Vagina (tissue), 2 donors: Measurements from ENCODE around the gene ZNF136. TPM values are rescaled to one million over a fixed set of nuclear protein-coding genes. Genes with fewer than 3 reads are reported as not detected.

Experiments
- DNase-seq, 2 donors: peaks; one replicate each; pipeline ENCODE4 v3.0.0-alpha.2; 2017; ENCODE audit errors: extremely low spot score in 2 of 2
- H3K27ac ChIP-seq: fragments of 200-600 bp; sonication (generic); one replicate; pipeline ENCODE4 v1.5.1; 2019
- H3K27me3 ChIP-seq: fragments of 200-600 bp; sonication (generic); one replicate; pipeline ENCODE4 v1.5.1; 2019
- H3K36me3 ChIP-seq, 2 donors: fragments of 200-600 bp; sonication (generic); one replicate each; pipeline ENCODE4 v1.5.1; 2017 to 2019
- H3K4me1 ChIP-seq: fragments of 200-600 bp; sonication (generic); one replicate; pipeline ENCODE4 v1.5.1; 2019
- H3K4me3 ChIP-seq, 2 donors: fragments of 200-600 bp; sonication (generic); 1 replicate in 1 of 2; 2 replicates in 1 of 2; pipeline ENCODE4 v1.5.1; 2016 to 2019
- H3K9me3 ChIP-seq: fragments of 200-600 bp; sonication (generic); one replicate; pipeline ENCODE4 v1.5.1; 2019
- POLR2A ChIP-seq, 2 donors: fragments of 450-650 bp; IDR thresholded peaks; one replicate each; pipeline ENCODE4 v1.6.1; 2017; ENCODE audit warnings: antibody characterized with exemption in 2 of 2, mild to moderate bottlenecking in 2 of 2, moderate library complexity in 2 of 2
- POLR2AphosphoS5 ChIP-seq, 2 donors: sonication (generic); formaldehyde crosslinking; IDR thresholded peaks; one replicate each; pipeline ENCODE4 v1.9.0; 2017; ENCODE audit warnings: antibody characterized with exemption in 2 of 2, mild to moderate bottlenecking in 2 of 2, low read depth in 1 of 2; ENCODE audit not compliant: insufficient read depth in 1 of 2
- intact Hi-C: fragments of 100-400 bp; cut with DNase I; formaldehyde crosslinking; loops from one replicate; pipeline ENCODE4 v1.15.1; 2023
- total RNA-seq: library from RNA; depleted of rRNA; stranded (reverse); fragments of >200 nt; gene quantifications from one replicate; pipeline ENCODE4 v1.2.3, GENCODE V29; 2016
- TF ChIP-seq, protein P1 (sequence below), 3 experiments: fragments of 450-650 bp in 2 of 3; fragments of 200-600 bp in 1 of 3; sonication (generic) in 1 of 3; IDR thresholded peaks; one replicate each; pipeline ENCODE4 v1.5.1; 2017 to 2019; ENCODE audit warnings: antibody characterized with exemption in 3 of 3, mild to moderate bottlenecking in 2 of 3, moderate library complexity in 2 of 3

Gene ZNF136
- total RNA-seq, 1 donor from 2014 or later, result 8.1 TPM

DNA sequence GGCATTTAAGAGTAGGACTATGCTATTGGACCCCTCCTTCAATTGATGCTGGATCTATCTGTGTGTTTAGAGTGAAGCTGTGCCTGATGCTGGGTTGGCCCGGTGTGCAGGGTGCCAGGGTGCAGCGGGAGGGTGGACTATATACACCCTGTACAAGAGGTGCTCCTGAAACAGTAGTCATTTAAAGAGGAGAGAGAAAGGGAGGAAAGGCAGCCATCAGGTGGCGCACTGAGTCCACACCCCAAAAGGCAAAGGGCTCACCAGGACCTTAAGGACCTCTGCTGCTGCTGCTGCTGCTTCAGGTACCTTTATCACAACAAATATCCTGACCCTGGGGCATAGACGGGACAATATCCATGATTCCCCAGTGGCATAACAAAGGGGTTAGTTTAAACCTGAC lies 39.4 kb downstream of the ZNF136 start:
- no peaks in the 10 kb centered on the region for H3K27me3 ChIP-seq
- TF ChIP-seq POLR2AphosphoS5 (IDR thresholded peaks at IDR 0.05; ENCODE audit: insufficient read depth in 1 of 2, low read depth in 1 of 2) (no peak), POLR2A (IDR thresholded peaks at IDR 0.05) (no peak)
- TF ChIP-seq, protein P1, sequence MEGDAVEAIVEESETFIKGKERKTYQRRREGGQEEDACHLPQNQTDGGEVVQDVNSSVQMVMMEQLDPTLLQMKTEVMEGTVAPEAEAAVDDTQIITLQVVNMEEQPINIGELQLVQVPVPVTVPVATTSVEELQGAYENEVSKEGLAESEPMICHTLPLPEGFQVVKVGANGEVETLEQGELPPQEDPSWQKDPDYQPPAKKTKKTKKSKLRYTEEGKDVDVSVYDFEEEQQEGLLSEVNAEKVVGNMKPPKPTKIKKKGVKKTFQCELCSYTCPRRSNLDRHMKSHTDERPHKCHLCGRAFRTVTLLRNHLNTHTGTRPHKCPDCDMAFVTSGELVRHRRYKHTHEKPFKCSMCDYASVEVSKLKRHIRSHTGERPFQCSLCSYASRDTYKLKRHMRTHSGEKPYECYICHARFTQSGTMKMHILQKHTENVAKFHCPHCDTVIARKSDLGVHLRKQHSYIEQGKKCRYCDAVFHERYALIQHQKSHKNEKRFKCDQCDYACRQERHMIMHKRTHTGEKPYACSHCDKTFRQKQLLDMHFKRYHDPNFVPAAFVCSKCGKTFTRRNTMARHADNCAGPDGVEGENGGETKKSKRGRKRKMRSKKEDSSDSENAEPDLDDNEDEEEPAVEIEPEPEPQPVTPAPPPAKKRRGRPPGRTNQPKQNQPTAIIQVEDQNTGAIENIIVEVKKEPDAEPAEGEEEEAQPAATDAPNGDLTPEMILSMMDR (IDR thresholded peaks at IDR 0.05), result no peak
- intact Hi-C loops, result no loop called here
- H3K4me3 ChIP-seq, result no peak overlapping the region
- H3K27ac ChIP-seq, result no peak overlapping the region
- no peak for DNase-seq
- H3K9me3 ChIP-seq, result peaks cover 4% of the 10 kb centered on the region
- no peaks in the 10 kb centered on the region for H3K4me1 ChIP-seq
- peaks cover 0 to 3% of the 10 kb centered on the region in 2 donors for H3K36me3 ChIP-seq

- H3K27me3 ChIP-seq, result no peaks in the 10 kb centered on the region
- no peak overlapping the region for H3K27ac ChIP-seq
- no peak for DNase-seq
- peaks cover 0 to 12% of the 10 kb centered on the region in 2 donors for H3K36me3 ChIP-seq
- H3K4me3 ChIP-seq, result no peak overlapping the region
- H3K9me3 ChIP-seq, result peaks cover 24% of the 10 kb centered on the region
- no peaks in the 10 kb centered on the region for H3K4me1 ChIP-seq
- intact Hi-C loops, result no loop called here
- TF ChIP-seq, protein P1 (IDR thresholded peaks at IDR 0.05), result no peak
- TF ChIP-seq POLR2A (IDR thresholded peaks at IDR 0.05) (no peak), POLR2AphosphoS5 (IDR thresholded peaks at IDR 0.05; ENCODE audit: insufficient read depth in 1 of 2, low read depth in 1 of 2) (no peak)
These were observed 42.4 kb downstream of the ZNF136 start for GRCh38 chr19:12205296-12205695.

DNA sequence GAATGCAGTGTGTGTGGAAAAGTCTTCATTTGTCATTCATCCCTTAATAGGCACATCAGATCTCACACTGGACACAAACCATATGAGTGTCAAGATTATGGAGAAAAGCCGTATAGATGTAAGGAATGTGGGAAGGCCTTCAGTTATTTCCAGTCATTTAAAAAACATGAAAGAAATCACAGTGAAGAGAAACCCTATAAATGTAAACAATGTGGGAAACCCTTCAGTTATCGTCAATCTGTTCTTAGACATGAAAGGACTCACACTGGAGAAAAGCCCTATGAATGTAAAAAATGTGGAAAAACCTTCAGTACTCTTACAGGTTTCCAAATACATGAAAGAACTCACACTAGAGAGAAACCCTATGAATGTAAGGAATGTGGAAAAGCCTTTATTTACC lies 45.3 kb downstream of the ZNF136 start:
- H3K9me3 ChIP-seq, result peaks cover 25% of the 10 kb centered on the region
- intact Hi-C loops, result no loop called here
- TF ChIP-seq, protein P1 (IDR thresholded peaks at IDR 0.05), result no peak
- TF ChIP-seq POLR2A (IDR thresholded peaks at IDR 0.05) (no peak), POLR2AphosphoS5 (IDR thresholded peaks at IDR 0.05; ENCODE audit: insufficient read depth in 1 of 2, low read depth in 1 of 2) (no peak)
- no peaks in the 10 kb centered on the region for H3K4me1 ChIP-seq
- no peak overlapping the region for H3K4me3 ChIP-seq
- H3K36me3 ChIP-seq, result peaks cover 0 to 12% of the 10 kb centered on the region in 2 donors
- no peaks in the 10 kb centered on the region for H3K27me3 ChIP-seq
- no peak for DNase-seq
- no peak overlapping the region for H3K27ac ChIP-seq

DNA sequence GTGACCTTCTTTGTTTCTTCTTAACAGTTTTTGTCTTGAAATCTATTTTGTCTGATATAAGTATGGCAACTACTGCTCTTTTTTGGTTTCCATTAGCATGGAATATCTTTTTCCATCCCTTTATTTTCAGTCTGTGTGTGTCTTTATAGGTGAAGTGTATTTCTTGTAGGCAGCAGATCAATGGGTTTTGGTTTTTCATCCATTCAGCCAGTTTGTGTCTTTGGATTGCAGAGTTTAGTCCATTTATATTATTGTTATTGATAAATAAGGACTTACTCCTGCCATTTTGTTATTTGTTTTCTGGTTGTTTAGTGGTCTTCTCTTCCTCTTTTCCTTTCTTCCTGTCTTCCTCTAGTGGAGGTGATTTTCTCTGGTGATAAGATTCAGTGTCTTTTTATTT lies 54.4 kb downstream of the ZNF136 start:
- intact Hi-C loops, result no loop called here
- Histone ChIP-seq H3K27ac (no peak overlapping the region), H3K27me3 (no peaks in the 10 kb centered on the region), H3K36me3 (no peaks in the 10 kb centered on the region), H3K4me3 (no peak overlapping the region), H3K9me3 (peaks cover 37% of the 10 kb centered on the region), H3K4me1 (no peaks in the 10 kb centered on the region)
- no peak for TF ChIP-seq POLR2A (IDR thresholded peaks at IDR 0.05)
- TF ChIP-seq POLR2AphosphoS5 (IDR thresholded peaks at IDR 0.05; ENCODE audit: insufficient read depth in 1 of 2, low read depth in 1 of 2), result no peak
- DNase-seq, result no peak

GRCh38 chr19:12222980-12223630 lies 60.2 kb downstream of the ZNF136 start:
- intact Hi-C loops, result no loop called here
- Histone ChIP-seq H3K27me3 (no peaks in the 10 kb centered on the region), H3K27ac (no peak overlapping the region), H3K4me1 (no peaks in the 10 kb centered on the region), H3K36me3 (no peaks in the 10 kb centered on the region), H3K4me3 (no peak overlapping the region), H3K9me3 (no peaks in the 10 kb centered on the region)
- DNase-seq, result no peak
- TF ChIP-seq POLR2AphosphoS5 (IDR thresholded peaks at IDR 0.05; ENCODE audit: insufficient read depth in 1 of 2, low read depth in 1 of 2) (no peak), POLR2A (IDR thresholded peaks at IDR 0.05) (no peak)
- TF ChIP-seq, protein P1 (IDR thresholded peaks at IDR 0.05), result no peak
